ES-I3 (cell line): ENCODE data around the gene CEP112.

Experiments used
- H3K36me3 ChIP-seq: 2 replicates; pipeline ENCODE4 v1.6.1; 2013; ENCODE audit warnings: mild to moderate bottlenecking, low read length, control low read depth, moderate library complexity; ENCODE audit not compliant: insufficient read depth
- H3K4me1 ChIP-seq: 2 replicates; pipeline ENCODE4 v1.6.1; 2013; ENCODE audit warnings: mild to moderate bottlenecking, control low read depth, low read length; ENCODE audit not compliant: insufficient read depth
- H3K9ac ChIP-seq: 2 replicates; pipeline ENCODE4 v1.6.1; 2013; ENCODE audit warnings: low read depth, mild to moderate bottlenecking, low read length, moderate library complexity
- H3K9me3 ChIP-seq: 2 replicates; pipeline ENCODE4 v1.6.1; 2013; ENCODE audit warnings: mild to moderate bottlenecking, low read length, moderate library complexity; ENCODE audit not compliant: control insufficient read depth, insufficient read depth

The CEP112 gene

GRCh38 chr17:65644545-65644944 is 547.4 kb downstream of the CEP112 start:
- Histone ChIP-seq H3K9me3 (peaks cover 15% of the 10 kb centered on the region), H3K9ac (no peak overlapping the region), H3K36me3 (no peaks in the 10 kb centered on the region), H3K4me1 (no peaks in the 10 kb centered on the region)

- Histone ChIP-seq H3K9ac (no peak overlapping the region), H3K4me1 (peaks cover 8% of the 10 kb centered on the region; the same call in 1 of the 2 replicates), H3K36me3 (no peaks in the 10 kb centered on the region), H3K9me3 (peaks cover 5% of the 10 kb centered on the region; the same call in 1 of the 2 replicates)
Measured at GRCh38 chr17:65638221-65638975, 553.5 kb downstream of the CEP112 start.

- Histone ChIP-seq H3K4me1 (peaks cover 8% of the 10 kb centered on the region; the same call in 1 of the 2 replicates), H3K9me3 (peaks cover 5% of the 10 kb centered on the region; the same call in 1 of the 2 replicates)
Measured at GRCh38 chr17:65637786-65638185, 554.1 kb downstream of the CEP112 start.

GRCh38 chr17:65634533-65634932 is 557.4 kb downstream of the CEP112 start:
- no peaks in the 10 kb centered on the region for H3K36me3 ChIP-seq
- H3K4me1 ChIP-seq = peaks cover 9% of the 10 kb centered on the region
- H3K9ac ChIP-seq = no peak overlapping the region
- no peaks in the 10 kb centered on the region for H3K9me3 ChIP-seq

More at GRCh38 chr17:65637786-65638185, 554.1 kb downstream of the CEP112 start:
- Histone ChIP-seq H3K36me3 (no peaks in the 10 kb centered on the region), H3K9ac (no peak overlapping the region)

GRCh38 chr17:65633988-65634387 is 557.9 kb downstream of the CEP112 start:
- H3K9me3 ChIP-seq = no peaks in the 10 kb centered on the region
- H3K4me1 ChIP-seq = peaks cover 14% of the 10 kb centered on the region
- no peak overlapping the region for H3K9ac ChIP-seq
- H3K36me3 ChIP-seq = no peaks in the 10 kb centered on the region

- H3K9me3 ChIP-seq = no peaks in the 10 kb centered on the region
- no peaks in the 10 kb centered on the region for H3K36me3 ChIP-seq
- H3K9ac ChIP-seq = no peak overlapping the region
- peaks cover 15% of the 10 kb centered on the region for H3K4me1 ChIP-seq
Measured at GRCh38 chr17:65633146-65633881, 558.6 kb downstream of the CEP112 start.

- Histone ChIP-seq H3K4me1 (peaks cover 23% of the 10 kb centered on the region), H3K36me3 (no peaks in the 10 kb centered on the region), H3K9ac (no peak overlapping the region), H3K9me3 (no peaks in the 10 kb centered on the region)
Measured at GRCh38 chr17:65630502-65630901, 561.4 kb downstream of the CEP112 start.

- peaks cover 23% of the 10 kb centered on the region for H3K4me1 ChIP-seq
- H3K9me3 ChIP-seq = no peaks in the 10 kb centered on the region
- H3K36me3 ChIP-seq = no peaks in the 10 kb centered on the region
- H3K9ac ChIP-seq = no peak overlapping the region
Measured at GRCh38 chr17:65629234-65629690, 562.7 kb downstream of the CEP112 start.

- no peaks in the 10 kb centered on the region for H3K36me3 ChIP-seq
- H3K4me1 ChIP-seq = peaks cover 23% of the 10 kb centered on the region
- no peak overlapping the region for H3K9ac ChIP-seq
- no peaks in the 10 kb centered on the region for H3K9me3 ChIP-seq
Measured at GRCh38 chr17:65628644-65629036, 563.3 kb downstream of the CEP112 start.

GRCh38 chr17:65627891-65628643 is 563.9 kb downstream of the CEP112 start:
- H3K4me1 ChIP-seq = peaks cover 23% of the 10 kb centered on the region
- no peaks in the 10 kb centered on the region for H3K36me3 ChIP-seq
- no peaks in the 10 kb centered on the region for H3K9me3 ChIP-seq
- H3K9ac ChIP-seq = no peak overlapping the region

- Histone ChIP-seq H3K9me3 (no peaks in the 10 kb centered on the region), H3K4me1 (peaks cover 23% of the 10 kb centered on the region), H3K36me3 (no peaks in the 10 kb centered on the region), H3K9ac (no peak overlapping the region)
Measured at GRCh38 chr17:65627108-65627507, 564.8 kb downstream of the CEP112 start.

GRCh38 chr17:65626451-65626850 is 565.5 kb downstream of the CEP112 start:
- Histone ChIP-seq H3K4me1 (peaks cover 23% of the 10 kb centered on the region), H3K36me3 (no peaks in the 10 kb centered on the region), H3K9me3 (no peaks in the 10 kb centered on the region), H3K9ac (no peak overlapping the region)

GRCh38 chr17:65618516-65618915 is 573.4 kb downstream of the CEP112 start:
- no peak overlapping the region for H3K9ac ChIP-seq
- H3K36me3 ChIP-seq = no peaks in the 10 kb centered on the region
- no peaks in the 10 kb centered on the region for H3K9me3 ChIP-seq
- H3K4me1 ChIP-seq = no peaks in the 10 kb centered on the region

- Histone ChIP-seq H3K4me1 (no peaks in the 10 kb centered on the region), H3K9ac (no peak overlapping the region), H3K9me3 (no peaks in the 10 kb centered on the region), H3K36me3 (no peaks in the 10 kb centered on the region)
Measured at GRCh38 chr17:65617496-65617895, 574.4 kb downstream of the CEP112 start.
